Neural cell (in vitro differentiated cells): ENCODE results near the gene COX7B2. TPM values are rescaled to one million over a fixed set of nuclear protein-coding genes. Genes with fewer than 3 reads are reported as not detected.

Source experiments
- H2AFZ ChIP-seq: fragments of 200-600, 300-800 bp; sonication (generic), shearing (Covaris generic); 2 replicates; pipeline ENCODE4 v1.6.0; 2014; ENCODE audit warnings: low read depth, mild to moderate bottlenecking, antibody characterized with exemption, low read length, moderate library complexity
- H3F3A ChIP-seq: fragments of 200-600 bp; shearing (Covaris generic); 2 replicates; pipeline ENCODE4 v1.6.1; 2016; ENCODE audit warnings: mild to moderate bottlenecking, moderate library complexity, mixed read lengths, antibody characterized with exemption, low read length; ENCODE audit not compliant: insufficient read depth, poor library complexity, severe bottlenecking
- H3K27ac ChIP-seq: fragments of 200-600, 300-800 bp; sonication (generic), shearing (Covaris generic); 2 replicates; pipeline ENCODE4 v1.5.1; 2014; ENCODE audit warnings: mild to moderate bottlenecking, low read length, moderate library complexity
- H3K27me3 ChIP-seq: fragments of 300-800, 200-600 bp; sonication (generic), shearing (Covaris generic); 2 replicates; pipeline ENCODE4 v1.6.0; 2014; ENCODE audit warnings: mild to moderate bottlenecking, low read depth, low read length, moderate library complexity; ENCODE audit not compliant: insufficient read depth
- H3K36me3 ChIP-seq: fragments of 300-800, 200-600 bp; sonication (generic), shearing (Covaris generic); 2 replicates; pipeline ENCODE4 v1.5.1; 2014; ENCODE audit warnings: mild to moderate bottlenecking, antibody characterized with exemption, low read length, moderate library complexity; ENCODE audit not compliant: insufficient read depth
- H3K4me2 ChIP-seq: fragments of 300-800, 200-600 bp; sonication (generic), shearing (Covaris generic); 2 replicates; pipeline ENCODE4 v1.6.0; 2014; ENCODE audit warnings: mild to moderate bottlenecking, low read length
- H3K4me3 ChIP-seq: fragments of 300-800, 200-600 bp; sonication (generic), shearing (Covaris generic); 2 replicates; pipeline ENCODE4 v1.5.1; 2014; ENCODE audit warnings: mild to moderate bottlenecking, low read length, moderate library complexity
- H3K79me2 ChIP-seq: fragments of 200-600 bp; shearing (Covaris generic); replicated peaks from 2 replicates; pipeline ENCODE4 v1.6.0; 2014; ENCODE audit warnings: mild to moderate bottlenecking, low read length, moderate library complexity; ENCODE audit not compliant: insufficient read depth
- H3K9ac ChIP-seq: fragments of 300-800, 200-600 bp; sonication (generic), shearing (Covaris generic); 2 replicates; pipeline ENCODE4 v1.6.1; 2016; ENCODE audit warnings: mild to moderate bottlenecking, low read length, mixed read lengths
- H3K9me2 ChIP-seq: fragments of 200-600 bp; shearing (Covaris generic); 2 replicates; pipeline ENCODE4 v1.6.1; 2016; ENCODE audit warnings: mild to moderate bottlenecking, low read length, mixed read lengths; ENCODE audit not compliant: insufficient read depth
- H3K9me3 ChIP-seq: fragments of 200-600, 300-800 bp; sonication (generic), shearing (Covaris generic); 2 replicates; pipeline ENCODE4 v1.6.1; 2016; ENCODE audit warnings: mild to moderate bottlenecking, mixed run types, low read length, moderate library complexity, mixed read lengths
- H4K20me1 ChIP-seq: fragments of 200-600 bp; shearing (Covaris generic); 2 replicates; pipeline ENCODE4 v1.6.1; 2016; ENCODE audit warnings: mild to moderate bottlenecking, mixed run types; ENCODE audit not compliant: insufficient read depth
- CTCF ChIP-seq: fragments of 450-650 bp; IDR thresholded peaks from 2 replicates; pipeline ENCODE4 v1.5.1; 2014; ENCODE audit warnings: antibody characterized with exemption, mild to moderate bottlenecking, moderate library complexity; ENCODE audit not compliant: poor library complexity, severe bottlenecking
- EP300 ChIP-seq: fragments of 450-650 bp; conservative IDR thresholded peaks from 2 replicates; pipeline ENCODE4 v1.6.1; 2014; ENCODE audit warnings: antibody characterized with exemption, mild to moderate bottlenecking, moderate library complexity; ENCODE audit not compliant: poor library complexity, severe bottlenecking
- EZH2 ChIP-seq: fragments of 200-600, 300-800 bp; shearing (Covaris generic), sonication (generic); IDR thresholded peaks from 2 replicates; pipeline ENCODE4 v1.6.1; 2014; ENCODE audit warnings: antibody characterized with exemption, low read length, borderline replicate concordance, mild to moderate bottlenecking; ENCODE audit not compliant: insufficient read depth, poor library complexity, severe bottlenecking
- MXI1 ChIP-seq: fragments of 450-650 bp; conservative IDR thresholded peaks from 2 replicates; pipeline ENCODE4 v1.6.1; 2014; ENCODE audit warnings: antibody characterized with exemption, mild to moderate bottlenecking; ENCODE audit not compliant: poor library complexity, severe bottlenecking
- POLR2AphosphoS5 ChIP-seq: IDR thresholded peaks from 2 replicates; pipeline ENCODE4 v1.6.1; 2012
- RAD21 ChIP-seq: fragments of 450-650 bp; conservative IDR thresholded peaks from 2 replicates; pipeline ENCODE4 v1.6.1; 2014; ENCODE audit warnings: antibody characterized with exemption, mild to moderate bottlenecking, moderate library complexity
- REST ChIP-seq: IDR thresholded peaks from 2 replicates; pipeline ENCODE4 v1.6.1; 2012; ENCODE audit warnings: borderline replicate concordance
- SMC3 ChIP-seq: fragments of 450-650 bp; conservative IDR thresholded peaks from 2 replicates; pipeline ENCODE4 v1.6.1; 2014; ENCODE audit warnings: antibody characterized with exemption, mild to moderate bottlenecking, moderate library complexity; ENCODE audit not compliant: poor library complexity
- TAF1 ChIP-seq: IDR thresholded peaks from 2 replicates; pipeline ENCODE4 v1.6.1; 2012; ENCODE audit warnings: low read depth
- polyA plus RNA-seq: library from polyadenylated mRNA; depleted of rRNA; stranded (reverse); fragments of >200 nt; gene quantifications from 2 replicates; pipeline ENCODE4 v1.2.3, GENCODE V29; 2014

COX7B2 gene
- polyA plus RNA-seq, 1 donor from 2014 or later: not detected

- Histone ChIP-seq H3K4me2 (no peak overlapping the region), H3K9me2 (no peaks in the 10 kb centered on the region), H3K9ac (no peak overlapping the region), H3K9me3 (no peaks in the 10 kb centered on the region), H3F3A (no peaks in the 10 kb centered on the region), H3K27me3 (no peaks in the 10 kb centered on the region), H4K20me1 (no peaks in the 10 kb centered on the region), H2AFZ (no peak overlapping the region), H3K36me3 (no peaks in the 10 kb centered on the region), H3K79me2 (no peaks in the 10 kb centered on the region), H3K4me3 (no peak overlapping the region), H3K27ac (no peak overlapping the region)
- no peak for TF ChIP-seq REST
- TF ChIP-seq SMC3: no peak
- TF ChIP-seq TAF1: no peak
- no peak for TF ChIP-seq MXI1
- TF ChIP-seq RAD21: no peak
- TF ChIP-seq CTCF: no peak
- TF ChIP-seq POLR2AphosphoS5: no peak
- TF ChIP-seq EP300: no peak
- no peak for TF ChIP-seq EZH2
These were observed 35.3 kb upstream of the COX7B2 start for GRCh38 chr4:46944345-46944744.

GRCh38 chr4:46937493-46937892, 28.4 kb upstream of the COX7B2 start:
- Histone ChIP-seq H3K9me3 (no peaks in the 10 kb centered on the region), H3K27ac (no peak overlapping the region), H3K79me2 (no peaks in the 10 kb centered on the region), H3K27me3 (no peaks in the 10 kb centered on the region), H3K4me2 (no peak overlapping the region), H2AFZ (no peak overlapping the region), H4K20me1 (no peaks in the 10 kb centered on the region), H3K9ac (no peak overlapping the region), H3K36me3 (no peaks in the 10 kb centered on the region), H3K9me2 (no peaks in the 10 kb centered on the region), H3K4me3 (no peak overlapping the region), H3F3A (no peaks in the 10 kb centered on the region)
- TF ChIP-seq EZH2 (no peak), TAF1 (no peak), POLR2AphosphoS5 (no peak), REST (no peak), MXI1 (no peak), RAD21 (no peak), EP300 (no peak), SMC3 (no peak), CTCF (no peak)
